ENCODE results near the gene MLKL. TPM values are rescaled to one million over a fixed set of nuclear protein-coding genes. Genes with fewer than 3 reads are reported as not detected.

MLKL gene
- 4.3 TPM for total RNA-seq
- long read RNA-seq, partial matches to known transcripts: 0 of 1 reads
- long read RNA-seq, other reads (novel, unspliced or antisense): 0 of 1 reads

GRCh38 chr16:74700438-74701225 is at the start of gene MLKL:
Gene MLKL, minus strand, starts transcription at chr16:74700862. Its CDS starts 5,105 bp downstream, at chr16:74695757.
- DNase-seq (ENCODE audit: missing footprints) (peak; percentile 87), ATAC-seq (peak; percentile 79)
- intact Hi-C loops (cut with DNase I): loop anchor here (10.0 kb wide), 1 partner anchor 414 kb away; the partner anchor contains the start of gene LDHD

GRCh38 chr16:74749291-74750055 is 48.8 kb upstream of the MLKL start:
- intact Hi-C loops (cut with DNase I): no loop called here
- no peak for ATAC-seq

GRCh38 chr16:74748616-74749026 is 48.0 kb upstream of the MLKL start:
- no peak for DNase-seq (ENCODE audit: missing footprints)
- no peak for ATAC-seq
- intact Hi-C loops (cut with DNase I): no loop called here

More at GRCh38 chr16:74749291-74750055, 48.8 kb upstream of the MLKL start:
- no peak for DNase-seq (ENCODE audit: missing footprints)

DNA sequence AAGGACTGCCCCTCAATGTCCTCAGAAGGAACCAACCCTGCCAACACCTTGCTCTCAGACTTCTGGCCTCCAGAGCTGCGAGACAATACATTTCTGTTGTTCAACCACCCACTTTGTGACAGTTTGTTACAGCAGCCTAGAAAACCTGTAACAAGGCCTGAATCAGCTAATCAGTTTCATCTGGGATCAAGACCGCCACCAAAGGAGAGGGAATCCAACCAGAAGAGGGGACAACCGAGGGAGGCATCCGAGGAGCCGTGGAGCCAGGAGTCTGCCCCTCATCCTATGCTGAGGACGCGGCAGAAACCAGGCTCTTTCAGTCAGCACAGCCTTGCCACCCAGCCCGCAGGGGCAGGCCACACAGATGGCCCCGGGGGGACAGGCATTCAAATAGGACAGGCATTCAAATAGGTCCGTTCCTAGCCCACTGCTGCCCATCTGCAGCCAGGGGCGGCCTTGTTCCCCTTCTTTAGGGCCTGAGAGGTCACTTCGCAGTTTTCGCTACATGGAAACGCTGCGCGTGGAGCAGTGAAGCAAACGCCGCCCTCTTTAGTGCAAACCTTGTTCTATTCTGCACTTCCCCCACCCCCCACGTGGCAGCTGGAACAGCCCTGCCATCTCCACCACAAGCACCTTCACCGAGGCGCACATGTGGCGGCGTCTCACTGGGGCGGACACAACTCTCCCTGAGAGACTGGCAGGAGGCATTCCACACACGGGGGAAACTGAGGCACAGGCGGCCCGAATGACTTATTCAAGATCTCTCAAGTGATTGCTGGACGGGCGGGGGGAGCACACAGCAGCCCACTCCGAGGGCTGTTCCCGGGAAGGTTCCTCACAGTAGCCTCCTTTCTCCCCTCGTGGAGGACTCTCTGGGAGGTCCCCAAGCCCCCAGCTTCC is 47.3 kb upstream of the MLKL start:
- no peak for ATAC-seq
- intact Hi-C loops (cut with DNase I): no loop called here
- DNase-seq (ENCODE audit: missing footprints): no peak

GRCh38 chr16:74745926-74746325 is 45.3 kb upstream of the MLKL start:
- DNase-seq (ENCODE audit: missing footprints) (no peak), ATAC-seq (no peak)
- intact Hi-C loops (cut with DNase I): no loop called here

GRCh38 chr16:74745109-74745615 is 44.5 kb upstream of the MLKL start:
- DNase-seq (ENCODE audit: missing footprints) (no peak), ATAC-seq (no peak)
- intact Hi-C loops (cut with DNase I): no loop called here

GRCh38 chr16:74744566-74744965 is 43.9 kb upstream of the MLKL start:
- DNase-seq (ENCODE audit: missing footprints): no peak
- intact Hi-C loops (cut with DNase I): no loop called here
- ATAC-seq: no peak

- ATAC-seq: no peak
- intact Hi-C loops (cut with DNase I): no loop called here
- DNase-seq (ENCODE audit: missing footprints): no peak
Observed at GRCh38 chr16:74743668-74744299, 43.1 kb upstream of the MLKL start.

- ATAC-seq (no peak), DNase-seq (ENCODE audit: missing footprints) (no peak)
- intact Hi-C loops (cut with DNase I): no loop called here
Observed at GRCh38 chr16:74743045-74743667, 42.5 kb upstream of the MLKL start.

GRCh38 chr16:74742051-74742481 is 41.4 kb upstream of the MLKL start:
- DNase-seq (ENCODE audit: missing footprints) (no peak), ATAC-seq (no peak)
- intact Hi-C loops (cut with DNase I): no loop called here

GRCh38 chr16:74740795-74741304 is 40.2 kb upstream of the MLKL start:
- no peak for DNase-seq (ENCODE audit: missing footprints)
- intact Hi-C loops (cut with DNase I): no loop called here
- ATAC-seq: peak; percentile 23

DNA sequence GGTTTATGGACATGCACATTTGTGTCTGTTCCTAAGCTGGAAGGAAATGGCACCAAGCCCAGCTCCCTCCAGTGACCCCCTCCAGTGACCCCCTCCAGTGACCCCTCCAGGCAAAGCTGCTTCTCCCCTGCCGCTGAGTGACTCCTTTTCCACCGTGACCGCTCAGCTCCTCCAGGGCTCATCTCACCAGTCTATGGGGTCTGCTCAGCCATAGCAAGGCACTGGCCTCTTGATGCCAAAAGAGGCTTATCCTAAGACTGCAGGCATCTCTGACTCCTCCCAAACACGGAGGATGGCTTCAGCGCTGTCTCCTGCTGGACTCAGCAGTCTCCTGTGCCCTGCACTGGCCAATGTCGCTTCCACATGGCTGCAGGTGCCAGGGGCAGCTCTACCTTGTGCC is 38.6 kb upstream of the MLKL start:
- ATAC-seq: no peak
- intact Hi-C loops (cut with DNase I): no loop called here

GRCh38 chr16:74738816-74739215 is 38.2 kb upstream of the MLKL start:
- intact Hi-C loops (cut with DNase I): no loop called here
- ATAC-seq (no peak), DNase-seq (ENCODE audit: missing footprints) (no peak)

More for the DNA sequence above, 38.6 kb upstream of the MLKL start:
- DNase-seq (ENCODE audit: missing footprints): no peak

DNA sequence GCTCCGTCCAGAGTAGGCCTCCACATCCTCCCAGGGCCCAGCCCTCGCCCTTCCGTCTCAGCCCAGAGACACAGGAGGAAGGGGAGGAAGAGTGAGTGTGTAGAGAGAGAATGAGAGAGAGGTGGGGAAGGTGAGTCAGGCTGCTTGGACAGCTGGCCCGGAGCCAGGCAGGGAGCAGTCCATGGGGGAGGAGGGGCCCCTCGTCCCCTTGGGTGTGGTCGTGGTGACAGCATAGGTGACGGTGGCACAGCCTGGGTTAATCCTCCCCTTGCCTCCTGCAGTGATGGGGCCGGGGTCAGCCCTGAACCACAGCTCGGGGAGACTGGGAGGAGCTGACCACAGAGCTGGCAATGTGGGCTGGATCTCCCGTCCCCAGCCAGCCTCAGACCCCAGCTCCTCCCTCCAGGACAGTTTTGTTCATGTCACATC is 37.5 kb upstream of the MLKL start:
- DNase-seq (ENCODE audit: missing footprints) (no peak), ATAC-seq (no peak)

DNA sequence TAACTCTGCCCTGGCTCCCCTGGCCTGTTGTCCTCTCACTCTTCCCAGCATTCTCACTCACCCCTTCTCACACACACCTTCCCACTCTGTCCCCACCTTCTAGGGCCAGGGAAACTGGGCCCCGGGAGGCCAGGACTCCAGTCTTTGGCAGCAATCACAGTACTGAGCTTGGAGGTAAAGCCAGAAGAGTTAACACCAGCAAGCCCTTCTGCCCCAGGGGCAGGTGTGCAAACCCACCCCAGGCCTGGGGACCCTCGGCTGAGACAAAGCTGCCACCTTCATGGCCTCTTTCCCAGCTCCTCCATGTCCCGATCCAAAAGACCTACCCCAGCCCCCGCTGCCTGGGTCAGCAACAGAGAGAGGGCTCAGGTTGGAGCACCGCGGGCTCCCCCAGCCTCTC is 36.9 kb upstream of the MLKL start:
- no peak for DNase-seq (ENCODE audit: missing footprints)
- ATAC-seq: no peak
- intact Hi-C loops (cut with DNase I): no loop called here

More for the DNA sequence above, 37.5 kb upstream of the MLKL start:
- intact Hi-C loops (cut with DNase I): no loop called here

DNA sequence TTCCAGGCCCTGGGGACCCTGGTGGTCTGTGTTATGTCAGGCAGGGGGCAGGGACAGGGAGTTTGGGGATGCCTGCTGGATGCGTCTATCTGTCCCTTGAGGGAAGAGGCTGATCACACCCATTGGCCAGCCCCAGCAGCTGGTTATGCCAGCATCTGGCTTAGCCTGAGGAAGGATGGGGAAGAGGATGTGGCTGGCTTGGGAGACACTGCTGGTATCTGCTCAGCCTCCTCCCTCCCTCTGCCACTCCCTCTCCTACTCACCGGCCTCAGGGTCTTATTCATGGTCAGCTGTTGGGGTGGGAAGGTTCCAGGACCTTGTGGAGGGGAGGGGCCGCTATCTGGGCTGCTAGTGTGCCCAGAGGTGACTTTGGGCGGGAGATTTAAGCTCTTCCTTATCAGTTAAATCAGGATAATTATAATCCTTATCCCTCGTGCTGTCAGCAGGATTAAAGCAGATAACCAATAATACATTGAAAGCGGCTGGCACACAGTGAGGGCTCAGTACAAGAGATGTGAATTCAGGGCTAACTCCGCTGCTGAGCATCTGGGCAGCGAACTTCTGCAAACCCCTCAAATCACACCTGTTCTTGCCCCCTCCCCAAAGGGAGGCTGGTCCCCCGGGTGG is 36.0 kb upstream of the MLKL start:
- intact Hi-C loops (cut with DNase I): no loop called here
- DNase-seq (ENCODE audit: missing footprints): no peak
- ATAC-seq: no peak

- intact Hi-C loops (cut with DNase I): no loop called here
Observed at GRCh38 chr16:74735554-74735953, 34.9 kb upstream of the MLKL start.

More at GRCh38 chr16:74735554-74735953, 34.9 kb upstream of the MLKL start:
- DNase-seq (ENCODE audit: missing footprints): no peak
- ATAC-seq: no peak

Data from Right ventricle myocardium inferior (tissue), 1 donor.